Prostate gland (tissue), 2 donors: ENCODE data around the gene NSRP1.

Experiments used
- POLR2A ChIP-seq: fragments of 450-650 bp; IDR thresholded peaks from one replicate; pipeline ENCODE4 v1.6.1; 2016; ENCODE audit warnings: antibody characterized with exemption, mild to moderate bottlenecking
- POLR2AphosphoS5 ChIP-seq: sonication (generic); formaldehyde crosslinking; IDR thresholded peaks from one replicate; pipeline ENCODE4 v1.6.1; 2017; ENCODE audit warnings: antibody characterized with exemption
- TF ChIP-seq, protein P1 (sequence below), 4 experiments: fragments of 200-600 bp in 2 of 4; fragments of 450-650 bp in 2 of 4; sonication (generic) in 2 of 4; IDR thresholded peaks; 1 replicate in 3 of 4; 2 replicates in 1 of 4; pipeline ENCODE4 v1.5.1; 2016 to 2019; ENCODE audit warnings: antibody characterized with exemption in 4 of 4, mild to moderate bottlenecking in 2 of 4, moderate library complexity in 2 of 4

DNA sequence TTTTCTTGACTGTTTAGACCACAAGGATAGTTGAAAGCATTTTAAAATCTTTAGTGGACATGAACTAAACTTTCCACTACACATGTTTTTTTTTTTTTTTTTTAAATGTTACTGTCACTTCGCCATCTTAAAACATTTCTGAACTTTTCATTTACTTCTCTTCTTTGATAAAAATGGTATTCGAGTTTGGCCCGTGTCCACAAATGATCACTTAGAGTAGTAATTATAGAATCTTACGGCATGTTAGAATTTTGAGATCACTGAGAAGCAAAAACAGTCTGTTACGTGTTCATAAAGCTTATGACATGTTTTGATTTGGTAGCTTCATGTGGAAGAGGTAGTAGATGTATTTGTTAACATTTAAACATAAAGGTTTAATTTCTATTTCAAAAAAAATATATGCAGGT is 1.1 kb downstream of the NSRP1 start:
- TF ChIP-seq, protein P1, sequence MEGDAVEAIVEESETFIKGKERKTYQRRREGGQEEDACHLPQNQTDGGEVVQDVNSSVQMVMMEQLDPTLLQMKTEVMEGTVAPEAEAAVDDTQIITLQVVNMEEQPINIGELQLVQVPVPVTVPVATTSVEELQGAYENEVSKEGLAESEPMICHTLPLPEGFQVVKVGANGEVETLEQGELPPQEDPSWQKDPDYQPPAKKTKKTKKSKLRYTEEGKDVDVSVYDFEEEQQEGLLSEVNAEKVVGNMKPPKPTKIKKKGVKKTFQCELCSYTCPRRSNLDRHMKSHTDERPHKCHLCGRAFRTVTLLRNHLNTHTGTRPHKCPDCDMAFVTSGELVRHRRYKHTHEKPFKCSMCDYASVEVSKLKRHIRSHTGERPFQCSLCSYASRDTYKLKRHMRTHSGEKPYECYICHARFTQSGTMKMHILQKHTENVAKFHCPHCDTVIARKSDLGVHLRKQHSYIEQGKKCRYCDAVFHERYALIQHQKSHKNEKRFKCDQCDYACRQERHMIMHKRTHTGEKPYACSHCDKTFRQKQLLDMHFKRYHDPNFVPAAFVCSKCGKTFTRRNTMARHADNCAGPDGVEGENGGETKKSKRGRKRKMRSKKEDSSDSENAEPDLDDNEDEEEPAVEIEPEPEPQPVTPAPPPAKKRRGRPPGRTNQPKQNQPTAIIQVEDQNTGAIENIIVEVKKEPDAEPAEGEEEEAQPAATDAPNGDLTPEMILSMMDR (IDR thresholded peaks at IDR 0.05): no peak
- no peak for TF ChIP-seq POLR2AphosphoS5
- TF ChIP-seq POLR2A: no peak
